Activated CD4-positive, alpha-beta T cell treated with anti-CD3 and anti-CD28 coated beads for 36 hours (primary cell): ENCODE results near the gene MKKS. TPM values are rescaled to one million over a fixed set of nuclear protein-coding genes. Genes with fewer than 3 reads are reported as not detected.

ENCODE experiments used
- ATAC-seq: fragments of 200-7000 bp; cut with Tn5 transposase; one replicate; pipeline ENCODE4 v1.10.0; 2021; ENCODE audit warnings: mild to moderate bottlenecking, moderate library complexity
- CTCF ChIA-PET: fragments of 350-600 bp; sonication (Branson Sonifier 250); formaldehyde crosslinking; loops from one replicate; lab custom pipeline; 2021; ENCODE audit warnings: antibody characterized with exemption; lab: Charles Lee
- POLR2A ChIA-PET: fragments of 350-600 bp; sonication (Branson Sonifier 250); formaldehyde crosslinking; loops from one replicate; lab custom pipeline; 2021; ENCODE audit warnings: antibody characterized with exemption, inconsistent platforms; lab: Charles Lee
- DNase-seq: peaks from one replicate; pipeline ENCODE4 v3.0.0-alpha.2; 2020
- H3K27ac Mint-ChIP-seq: one replicate; pipeline ENCODE4 v1.8.0; 2021; ENCODE audit warnings: mixed read lengths
- H3K27me3 Mint-ChIP-seq: one replicate; pipeline ENCODE4 v1.8.0; 2021; ENCODE audit warnings: mixed read lengths
- H3K36me3 Mint-ChIP-seq: one replicate; pipeline ENCODE4 v1.8.0; 2021; ENCODE audit warnings: low read depth, mixed read lengths
- H3K4me1 Mint-ChIP-seq: one replicate; pipeline ENCODE4 v1.8.0; 2021; ENCODE audit warnings: mixed read lengths
- H3K4me3 Mint-ChIP-seq: one replicate; pipeline ENCODE4 v1.8.0; 2021; ENCODE audit warnings: mild to moderate bottlenecking, moderate library complexity, mixed read lengths
- H3K9me3 Mint-ChIP-seq: one replicate; pipeline ENCODE4 v1.8.0; 2021; ENCODE audit warnings: low read depth, mixed read lengths
- intact Hi-C, 2 experiments: fragments of 100-400 bp; cut with DNase I in 1 of 2; cut with micrococcal nuclease in 1 of 2; formaldehyde crosslinking; loops; one replicate each; pipeline versions ENCODE4 v1.14.2 to v1.15.1; 2022 to 2024; cut with DNase I, micrococcal nuclease
- total RNA-seq, 2 experiments: library from RNA; stranded (reverse); gene quantifications; one replicate each; pipeline ENCODE4 v1.2.3, GENCODE V29; 2021

MKKS gene
- total RNA-seq, 2 experiments from 2014 or later = 7.4 to 9.5 TPM

DNA sequence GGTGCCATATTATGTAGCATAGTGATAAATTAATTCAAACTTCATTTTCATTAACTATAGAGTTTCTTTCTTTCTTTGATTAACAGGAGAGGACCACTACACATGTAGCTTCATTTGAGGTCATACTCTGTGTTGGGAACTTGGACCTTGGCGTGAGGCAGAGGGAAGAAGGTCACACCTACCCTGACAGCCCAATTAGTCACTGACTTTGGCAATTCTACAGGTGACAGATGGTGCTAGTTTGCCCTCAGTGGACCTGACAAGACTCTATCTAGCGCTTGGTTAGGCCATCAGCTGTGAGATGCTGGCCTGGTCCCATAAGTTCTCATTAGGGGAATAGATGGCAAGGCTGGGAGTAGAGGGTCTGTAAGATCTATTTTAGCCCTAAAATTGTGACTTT is 15.2 kb upstream of the MKKS start:
- Mint-ChIP-seq H3K9me3 (no peaks in the 10 kb centered on the region), H3K27ac (no peak overlapping the region), H3K4me3 (no peak overlapping the region), H3K27me3 (no peaks in the 10 kb centered on the region), H3K4me1 (peaks cover 36% of the 10 kb centered on the region), H3K36me3 (peaks cover 6% of the 10 kb centered on the region)
- ChIA-PET CTCF (interaction anchor here (0.6 kb wide), 1 partner anchor 148 kb away, joined by 3 read pairs; no protein-coding TSS in a partner anchor), POLR2A (no interaction called here)
- ATAC-seq (no peak), DNase-seq (no peak)
- intact Hi-C loops = loop anchor here in 1 of 2 experiments (5.0 kb wide), 1 partner anchor 63 kb away; no protein-coding TSS in a partner anchor

DNA sequence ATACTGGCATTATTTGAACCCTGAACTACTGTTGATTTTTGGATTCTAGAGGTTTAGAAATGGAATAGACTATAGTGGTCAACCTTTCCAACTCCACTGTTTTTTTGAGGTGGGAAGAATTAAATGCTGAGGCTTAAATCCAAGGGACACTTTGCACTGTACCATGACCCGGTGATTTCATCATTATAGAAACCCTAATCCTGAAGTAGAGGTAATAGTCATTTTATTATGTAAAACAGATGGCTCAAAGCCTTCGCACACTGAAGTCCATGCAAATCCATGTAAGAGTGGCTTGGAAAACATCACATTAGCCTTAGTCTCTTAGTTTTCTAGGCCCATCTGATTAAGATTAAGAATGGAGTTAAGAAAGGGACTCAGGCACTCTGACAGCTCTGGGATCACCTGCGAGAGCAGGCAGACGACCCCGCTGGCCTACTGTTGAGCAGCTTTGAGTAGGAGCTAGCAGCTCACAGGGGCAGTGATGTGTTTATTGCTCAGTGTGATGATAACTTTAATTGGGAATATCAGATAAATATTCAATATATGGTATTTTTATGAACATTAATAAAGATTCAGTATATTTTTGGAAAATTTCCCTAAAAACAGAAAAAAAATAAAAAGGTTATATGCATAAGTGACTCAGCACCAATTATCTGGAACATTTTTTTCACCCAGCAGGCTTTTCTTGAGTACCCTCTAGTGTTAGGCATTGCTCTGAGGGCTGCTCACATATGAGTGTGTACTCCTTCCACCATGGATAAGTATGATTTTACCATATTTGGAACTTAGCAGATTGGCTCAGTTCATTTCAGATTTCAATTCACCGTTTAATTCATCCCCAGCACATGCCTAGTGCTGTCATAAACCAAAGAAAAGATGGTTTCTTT is 14.5 kb upstream of the MKKS start:
- CTCF ChIA-PET = interaction anchor here (0.6 kb wide), 1 partner anchor 129 kb away, joined by 3 read pairs; no protein-coding TSS in a partner anchor
- Mint-ChIP-seq H3K9me3 (no peaks in the 10 kb centered on the region), H3K4me1 (peaks cover 33% of the 10 kb centered on the region), H3K4me3 (no peak overlapping the region), H3K27me3 (no peaks in the 10 kb centered on the region), H3K27ac (peak overlapping the region; percentile 55), H3K36me3 (peaks cover 8% of the 10 kb centered on the region)
- no peak for ATAC-seq
- no peak for DNase-seq
- intact Hi-C loops = loop anchor here in 1 of 2 experiments (5.0 kb wide), 1 partner anchor 64 kb away; no protein-coding TSS in a partner anchor
- POLR2A ChIA-PET = no interaction called here

GRCh38 chr20:10447028-10447427 is 13.0 kb upstream of the MKKS start:
- intact Hi-C loops = loop anchor here in 1 of 2 experiments (1.0 to 5.0 kb wide), 2 partner anchors 12 to 65 kb away; partner anchors contain the start of gene SLX4IP
- CTCF ChIA-PET = no interaction called here

DNA sequence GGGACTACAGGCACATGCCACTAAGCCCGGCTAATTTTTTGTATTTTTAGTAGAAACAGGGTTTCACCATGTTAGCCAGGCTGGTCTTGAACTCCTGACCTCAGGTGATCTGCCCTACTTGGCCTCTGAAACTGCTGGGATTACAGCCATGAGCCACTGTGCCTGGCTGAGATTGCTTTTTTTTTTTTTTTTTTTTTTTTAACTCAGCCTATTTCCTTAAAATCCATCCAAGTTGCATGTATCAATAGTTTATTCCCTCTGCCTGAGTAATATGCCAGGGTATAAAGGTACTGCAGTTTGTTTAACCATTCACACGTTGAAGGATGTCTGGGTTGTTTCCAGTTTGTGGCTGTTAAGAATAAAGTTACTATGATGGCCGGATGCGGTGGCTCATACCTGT is 11.7 kb upstream of the MKKS start:
- H3K27me3 Mint-ChIP-seq = no peaks in the 10 kb centered on the region
- ATAC-seq = no peak

More at GRCh38 chr20:10447028-10447427, 13.0 kb upstream of the MKKS start:
- H3K27me3 Mint-ChIP-seq = no peaks in the 10 kb centered on the region
- ATAC-seq (peak; percentile 99), DNase-seq (peak; percentile 71)
- H3K4me3 Mint-ChIP-seq = peak overlapping the region; percentile 61
- H3K9me3 Mint-ChIP-seq = no peaks in the 10 kb centered on the region
- POLR2A ChIA-PET = no interaction called here
- peak overlapping the region; percentile 80 for H3K27ac Mint-ChIP-seq
- peaks cover 27% of the 10 kb centered on the region for H3K4me1 Mint-ChIP-seq
- H3K36me3 Mint-ChIP-seq = peaks cover 7% of the 10 kb centered on the region

DNA sequence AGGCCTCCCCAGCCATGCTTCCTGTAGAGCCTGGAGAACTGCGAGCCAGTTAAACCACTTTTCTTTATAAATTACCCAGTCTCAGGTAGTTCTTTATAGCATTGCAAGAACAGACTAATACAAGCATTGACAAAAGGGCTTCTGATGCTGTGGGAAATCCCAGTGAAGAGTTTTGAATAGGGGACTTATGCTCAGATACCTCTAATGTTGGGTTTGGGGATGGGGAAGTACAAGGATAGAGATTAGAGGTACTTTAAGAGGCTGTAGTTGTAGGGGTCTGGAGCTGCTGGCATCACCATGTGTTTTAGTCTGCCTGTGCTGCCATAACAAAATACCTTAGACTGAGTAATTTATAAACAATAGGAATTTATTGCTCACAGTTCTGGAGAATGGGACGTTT is 9.9 kb upstream of the MKKS start:
- intact Hi-C loops = no loop called here
- no peaks in the 10 kb centered on the region for H3K9me3 Mint-ChIP-seq
- H3K4me1 Mint-ChIP-seq = peaks cover 25% of the 10 kb centered on the region
- peaks cover 2% of the 10 kb centered on the region for H3K36me3 Mint-ChIP-seq
- ChIA-PET CTCF (interaction anchor here (2.1 kb wide), 1 partner anchor 10 kb away, joined by 6 read pairs; the partner anchor contains the start of gene MKKS), POLR2A (no interaction called here)
- no peak overlapping the region for H3K27ac Mint-ChIP-seq
- no peak for DNase-seq
- no peak for ATAC-seq
- H3K27me3 Mint-ChIP-seq = no peaks in the 10 kb centered on the region
- no peak overlapping the region for H3K4me3 Mint-ChIP-seq

More for the DNA sequence above, 11.7 kb upstream of the MKKS start:
- intact Hi-C loops = loop anchor here in 1 of 2 experiments (5.0 kb wide), 1 partner anchor 67 kb away; no protein-coding TSS in a partner anchor
- Mint-ChIP-seq H3K9me3 (no peaks in the 10 kb centered on the region), H3K36me3 (peaks cover 7% of the 10 kb centered on the region), H3K4me1 (peaks cover 25% of the 10 kb centered on the region), H3K4me3 (no peak overlapping the region), H3K27ac (no peak overlapping the region)
- CTCF ChIA-PET = interaction anchor here (2.1 kb wide), 1 partner anchor 12 kb away, joined by 6 read pairs; the partner anchor contains the start of gene MKKS
- POLR2A ChIA-PET = no interaction called here
- DNase-seq = no peak

DNA sequence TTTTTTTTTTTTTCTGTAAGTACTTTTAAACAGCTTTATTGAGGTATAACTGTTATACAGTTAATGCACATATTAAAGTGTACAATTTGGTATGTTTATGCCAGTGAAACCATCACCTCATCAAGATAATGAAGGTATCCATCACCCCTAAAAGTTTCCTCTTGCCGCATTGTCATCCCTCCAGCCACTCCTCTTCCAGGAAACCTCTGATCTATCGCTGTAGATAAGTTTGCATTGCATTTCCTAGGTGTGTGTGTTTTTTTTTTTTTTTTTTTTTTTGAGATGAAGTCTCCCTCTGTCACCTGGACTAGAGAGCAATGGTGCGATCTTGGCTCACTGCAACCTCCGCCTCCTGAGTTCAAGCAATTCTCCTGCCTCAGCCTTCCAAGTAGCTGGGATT is 4.2 kb upstream of the MKKS start:
- Mint-ChIP-seq H3K27ac (no peak overlapping the region), H3K4me1 (peaks cover 13% of the 10 kb centered on the region), H3K4me3 (no peak overlapping the region), H3K9me3 (no peaks in the 10 kb centered on the region), H3K36me3 (peaks cover 2% of the 10 kb centered on the region), H3K27me3 (no peaks in the 10 kb centered on the region)
- POLR2A ChIA-PET = no interaction called here
- CTCF ChIA-PET = interaction anchor here (0.6 to 3.5 kb wide), 2 partner anchors 11 to 93 kb away, joined by 3 to 10 read pairs; no protein-coding TSS in a partner anchor
- DNase-seq = no peak
- ATAC-seq = no peak
- intact Hi-C loops = loop anchor here (5.0 to 10.0 kb wide), 4 partner anchors 64 to 1457 kb away; partner anchors contain the start of gene ANKEF1 (in 1 of the 2)

DNA sequence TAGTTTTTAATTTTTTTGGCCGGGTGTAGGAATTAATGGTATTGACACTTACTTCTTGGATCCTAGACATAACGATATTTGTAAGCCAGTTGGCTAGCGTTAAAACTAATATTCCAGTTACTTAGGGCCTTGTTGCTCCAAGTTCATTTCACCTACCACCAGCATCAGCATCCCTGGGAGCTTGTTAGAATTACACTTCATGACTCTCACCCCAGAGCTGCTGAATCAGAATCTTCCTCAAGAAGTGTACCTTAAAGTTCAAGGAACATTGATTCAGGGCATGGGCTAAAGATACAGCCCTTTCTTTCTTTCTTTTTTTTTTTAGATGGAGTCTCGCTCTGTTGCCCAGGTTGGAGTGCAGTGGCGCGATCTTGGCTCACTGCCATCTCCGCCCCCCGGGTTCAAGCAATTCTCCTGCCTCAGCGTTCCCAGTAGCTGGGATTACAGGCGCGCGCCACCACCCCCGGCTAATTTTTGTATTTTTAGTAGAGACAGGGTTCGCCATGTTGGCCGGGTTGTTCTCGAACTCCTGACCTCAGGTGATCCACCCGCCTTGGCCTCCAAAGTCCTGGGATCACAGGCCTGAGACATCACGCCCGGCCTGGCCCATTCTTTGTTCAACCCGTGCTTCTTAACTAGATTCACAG is 2.2 kb upstream of the MKKS start:
- Mint-ChIP-seq H3K4me1 (peaks cover 30% of the 10 kb centered on the region), H3K9me3 (no peaks in the 10 kb centered on the region)
- no peak for ATAC-seq

GRCh38 chr20:10434832-10435812 is 1.1 kb upstream of the MKKS start, which contains the start of gene SLX4IP:
Gene SLX4IP, plus strand, starts transcription at chr20:10435305. Its CDS starts 22,900 bp downstream, at chr20:10458205.
- Mint-ChIP-seq H3K4me3 (peak within 1 kb of the TSS; percentile 78), H3K4me1 (peaks cover 39% of the 10 kb centered on the region), H3K36me3 (peaks cover 13% of the 10 kb centered on the region), H3K27me3 (no peaks in the 10 kb centered on the region), H3K9me3 (no peaks in the 10 kb centered on the region), H3K27ac (peak within 1 kb of the TSS; percentile 87)
- CTCF ChIA-PET = interaction anchor here (1.1 to 3.5 kb wide), 9 partner anchors 8 to 1027 kb away, joined by 3 to 10 read pairs (median 3); partner anchors contain the start of gene JAG1
- POLR2A ChIA-PET = interaction anchor here (0.6 to 0.7 kb wide), 2 partner anchors 19 to 96 kb away, joined by 5 to 8 read pairs; no protein-coding TSS in a partner anchor
- ATAC-seq (peak; percentile 68), DNase-seq (peak; percentile 88)
- intact Hi-C loops = loop anchor here (1.0 to 10.0 kb wide), 12 partner anchors 12 to 1460 kb away; partner anchors contain the start of genes SNAP25 (in 2 of the 2), ANKEF1 (in 1 of the 2) and JAG1 (in 1 of the 2)

More for the DNA sequence above, 2.2 kb upstream of the MKKS start:
- CTCF ChIA-PET = interaction anchor here (0.5 to 3.5 kb wide), 3 partner anchors 9 to 155 kb away, joined by 3 to 10 read pairs (median 5); no protein-coding TSS in a partner anchor
- intact Hi-C loops = loop anchor here (2.0 to 10.0 kb wide), 5 partner anchors 66 to 1459 kb away; partner anchors contain the start of gene ANKEF1 (in 1 of the 2)
- POLR2A ChIA-PET = no interaction called here
- Mint-ChIP-seq H3K36me3 (peaks cover 13% of the 10 kb centered on the region), H3K27me3 (no peaks in the 10 kb centered on the region), H3K27ac (no peak overlapping the region), H3K4me3 (peak overlapping the region; percentile 78)
- no peak for DNase-seq

DNA sequence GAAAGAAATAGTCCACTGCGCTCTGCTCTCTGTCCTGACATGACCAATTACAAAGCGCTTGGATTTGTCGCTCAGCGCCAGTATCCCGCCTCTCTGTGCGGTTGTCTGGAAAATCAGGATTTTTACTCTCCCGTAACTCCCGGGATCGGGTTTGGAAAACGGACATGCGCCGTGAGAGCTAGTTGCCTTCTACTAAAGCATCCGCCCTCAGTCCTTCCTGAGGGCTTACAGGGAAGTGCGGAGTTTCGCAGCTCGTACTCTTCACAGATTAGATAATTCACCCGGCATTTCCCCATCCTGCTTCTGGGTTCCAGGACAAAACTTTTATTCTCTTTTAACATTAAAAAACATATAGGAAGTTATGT is 427 bp upstream of the MKKS start:
- intact Hi-C loops = loop anchor here (1.0 to 10.0 kb wide), 10 partner anchors 68 to 1460 kb away; partner anchors contain the start of genes SNAP25 (in 2 of the 2), ANKEF1 (in 1 of the 2) and JAG1 (in 1 of the 2)
- Mint-ChIP-seq H3K27me3 (no peaks in the 10 kb centered on the region), H3K4me3 (peak overlapping the region; percentile 78), H3K27ac (peak overlapping the region; percentile 87), H3K4me1 (peaks cover 46% of the 10 kb centered on the region), H3K36me3 (peaks cover 13% of the 10 kb centered on the region), H3K9me3 (no peaks in the 10 kb centered on the region)
- CTCF ChIA-PET = interaction anchor here (1.1 to 1.4 kb wide), 10 partner anchors 9 to 1026 kb away, joined by 3 to 8 read pairs (median 3); partner anchors contain the start of gene JAG1
- POLR2A ChIA-PET = interaction anchor here (0.9 kb wide), 1 partner anchor 9 kb away, joined by 3 read pairs; no protein-coding TSS in a partner anchor
- ATAC-seq (peak; percentile 57), DNase-seq (peak; percentile 85)
